Pancreas (tissue), 10 donors: Measurements from ENCODE around the gene FMN2. TPM values are rescaled to one million over a fixed set of nuclear protein-coding genes. Genes with fewer than 3 reads are reported as not detected.

ENCODE experiments used
- ATAC-seq, 4 donors: fragments of 200-7000 bp; cut with Tn5 transposase; one replicate each; pipeline versions ENCODE4 v1.8.0 to v1.9.1; 2020; ENCODE audit warnings: mild to moderate bottlenecking in 4 of 4, moderate library complexity in 4 of 4
- DNase-seq, 6 donors: peaks; one replicate each; pipeline ENCODE4 v3.0.0-alpha.2; 2020
- FAIRE-seq: peaks from 2 replicates; lab custom pipeline; 2012; peaks lifted over from hg19 to GRCh38; lab: Jason Lieb, UNC
- H3K27ac ChIP-seq, 4 donors: fragments of 200-600 bp; sonication (generic); 1 replicate in 3 of 4; 2 replicates in 1 of 4; pipeline versions ENCODE4 v1.5.0 to v1.8.0; 2020
- H3K27me3 ChIP-seq, 4 donors: fragments of 200-600 bp; one replicate each; pipeline ENCODE4 v1.8.0; 2021
- H3K36me3 ChIP-seq, 3 donors: fragments of 200-600 bp; sonication (generic) in 1 of 3; one replicate each; pipeline versions ENCODE4 v1.5.0 to v1.8.0; 2020 to 2021
- H3K4me1 ChIP-seq, 3 donors: fragments of 200-600 bp; one replicate each; pipeline ENCODE4 v1.8.0; 2021
- H3K4me3 ChIP-seq, 4 donors: fragments of 200-600 bp; sonication (generic) in 2 of 4; one replicate each; pipeline versions ENCODE4 v1.5.0 to v1.8.0; 2020 to 2021
- H3K9me3 ChIP-seq, 4 donors: fragments of 200-600 bp; one replicate each; pipeline ENCODE4 v1.8.0; 2021
- CTCF ChIP-seq, 4 donors: fragments of 200-600 bp; sonication (generic) in 3 of 4; IDR thresholded peaks; one replicate each; pipeline versions ENCODE4 v1.5.0 to v1.8.0; 2021; ENCODE audit warnings: antibody characterized with exemption in 4 of 4
- WGBS, 2 donors: extraction: QIAGEN DNeasy Blood & Tissue Kit; methylation state at CpG; one replicate each; pipeline ENCODE4 v1.1.7; 2013; 5-methylcytosine and 5-hydroxymethylcytosine counted together
- intact Hi-C, 3 donors: fragments of 100-400 bp; cut with DNase I; formaldehyde crosslinking; loops; one replicate each; pipeline versions ENCODE4 v1.11.1 to v1.14.2; 2022
- polyA plus RNA-seq, 2 donors: library from polyadenylated mRNA; stranded (reverse); fragments of 200-250 nt; gene quantifications; one replicate each; pipeline ENCODE4 v1.2.3, GENCODE V29; 2013
- total RNA-seq, 6 donors: library from RNA; stranded (reverse); fragmentation: NEBNext Ultra II Directional in 4 of 6; extraction: Animal tissue kit (Norgen Biotek cat#: 25700) in 4 of 6; gene quantifications; one replicate each; pipeline versions ENCODE4 v1.2.1 to v1.2.4, GENCODE V29; 2021 to 2023
- donor health status: healthy with polysubstance abuse.
- donor health status: DM: no; HTN: no; CAD: no; lungs with moderate emphysema.
- donor health status: DM: no; HTN: no; CAD: no.
- donor health status: control.
- donor health status: control.
- donor health status: Bipolar disorder and iron deficiency.
- donor health status: DM: yes; HTN: yes; CAD: no.
- donor health status: DM: no; HTN: no; CAD: no.
- donor health status: DM: no; HTN: no; CAD: no.
- donor health status: DM: yes; HTN: yes; CAD: no.

Gene FMN2
- total and polyA plus RNA-seq, 8 donors = 0.56 to 8.2 (median 2.0) TPM

- DNase-seq (no peak), FAIRE-seq (no peak), ATAC-seq (peak in 1 of 4 donors; percentile 31)
- intact Hi-C loops = no loop called here
- Histone ChIP-seq H3K27me3 (peaks cover 0 to 17% (median 4%) of the 10 kb centered on the region in 4 donors), H3K9me3 (no peaks in the 10 kb centered on the region), H3K4me3 (no peak overlapping the region), H3K4me1 (no peaks in the 10 kb centered on the region), H3K27ac (no peak overlapping the region), H3K36me3 (no peaks in the 10 kb centered on the region)
- TF ChIP-seq CTCF (IDR thresholded peaks at IDR 0.05) = no peak
- 80 to 89% methylated on average over 14 of the region's 14 CpGs for WGBS, 2 donors
These were observed 2.5 kb downstream of the FMN2 start for GRCh38 chr1:240094041-240094722.

DNA sequence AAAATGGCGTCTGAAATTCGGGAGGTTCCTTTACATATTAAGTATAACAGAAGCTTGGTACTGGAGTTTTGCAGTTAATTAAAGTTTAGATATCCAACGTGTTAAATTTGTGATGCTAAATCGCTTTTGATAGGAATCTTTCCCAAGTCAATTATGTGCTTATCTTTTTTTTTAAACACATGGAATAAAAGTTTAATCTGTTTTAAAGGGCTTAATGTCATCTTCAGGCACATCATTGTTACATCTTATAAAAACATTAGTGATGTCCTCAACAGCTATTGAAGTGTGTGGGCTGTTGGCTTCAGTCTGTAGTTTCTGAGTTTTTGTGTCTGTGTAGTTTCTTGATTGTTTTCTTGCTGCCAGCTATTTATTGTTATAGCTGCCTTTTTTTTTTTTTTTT lies 5.3 kb downstream of the FMN2 start:
- intact Hi-C loops = no loop called here
- H3K27me3 ChIP-seq = peaks cover 0 to 17% (median 0%) of the 10 kb centered on the region in 4 donors
- H3K4me1 ChIP-seq = no peaks in the 10 kb centered on the region
- FAIRE-seq (no peak), ATAC-seq (no peak), DNase-seq (no peak)
- no peaks in the 10 kb centered on the region for H3K36me3 ChIP-seq
- 57 to 67% methylated on average over 4 of the region's 4 CpGs for whole genome bisulfite sequencing, 2 donors
- H3K27ac ChIP-seq = no peak overlapping the region
- TF ChIP-seq CTCF (IDR thresholded peaks at IDR 0.05) = no peak
- H3K9me3 ChIP-seq = no peaks in the 10 kb centered on the region
- H3K4me3 ChIP-seq = no peak overlapping the region

DNA sequence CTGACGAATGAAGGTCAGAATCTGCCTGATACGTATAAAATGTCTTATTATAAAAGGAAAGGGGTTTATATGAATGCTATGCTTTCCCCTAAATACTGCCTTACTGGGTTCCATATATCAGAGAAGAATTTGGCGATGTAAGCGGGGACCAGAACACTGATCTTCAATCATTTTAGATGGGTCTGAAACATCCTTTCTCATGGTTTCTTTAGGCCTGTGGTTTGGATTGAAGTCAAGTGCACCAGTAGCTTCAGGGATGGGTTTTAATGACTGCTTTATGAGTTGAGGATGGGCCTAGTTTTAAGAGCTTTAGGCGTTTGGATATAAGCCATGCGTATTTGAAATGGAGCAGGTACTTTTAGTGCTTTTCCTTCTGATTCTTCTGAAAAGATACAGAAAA lies 6.9 kb downstream of the FMN2 start:
- no peak for DNase-seq
- FAIRE-seq = no peak
- WGBS, 2 donors = 82 to 88% methylated on average over 6 of the region's 6 CpGs
- H3K27me3 ChIP-seq = peaks cover 0 to 7% (median 0%) of the 10 kb centered on the region in 4 donors
- H3K4me3 ChIP-seq = no peak overlapping the region
- intact Hi-C loops = no loop called here
- ATAC-seq = no peak
- no peak for TF ChIP-seq CTCF (IDR thresholded peaks at IDR 0.05)
- H3K4me1 ChIP-seq = no peaks in the 10 kb centered on the region
- H3K27ac ChIP-seq = no peak overlapping the region
- no peaks in the 10 kb centered on the region for H3K36me3 ChIP-seq
- H3K9me3 ChIP-seq = no peaks in the 10 kb centered on the region

- H3K9me3 ChIP-seq = no peaks in the 10 kb centered on the region
- H3K36me3 ChIP-seq = no peaks in the 10 kb centered on the region
- no peak overlapping the region for H3K27ac ChIP-seq
- no peak overlapping the region for H3K4me3 ChIP-seq
- whole genome bisulfite sequencing, 2 donors = 40 to 52% methylated on average over 5 of the region's 5 CpGs
- FAIRE-seq (no peak), ATAC-seq (peak in 1 of 4 donors; percentile 16), DNase-seq (no peak)
- intact Hi-C loops = no loop called here
- no peaks in the 10 kb centered on the region for H3K4me1 ChIP-seq
- TF ChIP-seq CTCF (IDR thresholded peaks at IDR 0.05) = no peak
- H3K27me3 ChIP-seq = no peaks in the 10 kb centered on the region
These were observed 7.6 kb downstream of the FMN2 start for GRCh38 chr1:240099329-240099728.

DNA sequence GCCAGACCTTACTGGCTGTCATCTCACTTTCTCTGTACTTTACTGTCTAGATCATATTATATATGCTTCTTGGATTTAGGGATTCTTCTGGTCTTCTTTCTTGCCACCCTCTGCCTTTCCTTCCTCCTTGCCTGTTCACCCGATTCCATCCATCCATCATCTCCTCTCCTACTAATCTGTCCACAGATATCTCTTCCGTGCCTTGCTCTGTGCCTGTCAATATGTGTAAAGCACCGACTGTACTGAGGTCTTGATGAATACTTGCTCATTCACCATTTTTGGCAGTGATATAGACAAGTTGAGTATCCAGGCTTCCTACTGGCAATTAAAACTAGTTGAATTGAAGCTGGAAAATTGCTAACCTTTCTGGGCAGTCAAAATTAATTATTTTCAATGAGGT lies 8.1 kb downstream of the FMN2 start:
- 27 to 36% methylated on average over 3 of the region's 3 CpGs for whole genome bisulfite sequencing, 2 donors
- H3K27ac ChIP-seq = no peak overlapping the region
- ATAC-seq (no peak), DNase-seq (no peak), FAIRE-seq (no peak)
- H3K4me3 ChIP-seq = no peak overlapping the region
- H3K9me3 ChIP-seq = no peaks in the 10 kb centered on the region
- intact Hi-C loops = no loop called here
- H3K36me3 ChIP-seq = no peaks in the 10 kb centered on the region
- TF ChIP-seq CTCF (IDR thresholded peaks at IDR 0.05) = no peak
- no peaks in the 10 kb centered on the region for H3K4me1 ChIP-seq
- no peaks in the 10 kb centered on the region for H3K27me3 ChIP-seq
